NCI-H748 (cell line): ENCODE data around the gene NOTUM.

Experiments used
- DNase-seq: peaks from one replicate; lab custom pipeline; 2025; ENCODE audit not compliant: unreplicated experiment; lab: John Stamatoyannopoulos, UW

NOTUM gene

GRCh38 chr17:81961087-81961511 is at the start of gene NOTUM:
Gene NOTUM (minus strand): TSS chr17:81961187. CDS start chr17:81960909, 278 bp downstream.
- DNase-seq = peak; percentile 58

GRCh38 chr17:82009413-82009812 is 48.4 kb upstream of the NOTUM start:
- no peak for DNase-seq

GRCh38 chr17:82008941-82009405 is 48.0 kb upstream of the NOTUM start:
- no peak for DNase-seq

- DNase-seq = no peak
Measured at GRCh38 chr17:82008258-82008940, 47.4 kb upstream of the NOTUM start.

- DNase-seq = no peak
Measured at GRCh38 chr17:82007495-82008257, 46.7 kb upstream of the NOTUM start.

GRCh38 chr17:82007228-82007494 is 46.2 kb upstream of the NOTUM start:
- no peak for DNase-seq

- no peak for DNase-seq
Measured at GRCh38 chr17:82006468-82007227, 45.7 kb upstream of the NOTUM start.

- no peak for DNase-seq
Measured at GRCh38 chr17:82005701-82006348, 44.8 kb upstream of the NOTUM start.

GRCh38 chr17:82004517-82005455 is 43.8 kb upstream of the NOTUM start:
- no peak for DNase-seq

GRCh38 chr17:82003411-82004381 is 42.7 kb upstream of the NOTUM start:
- DNase-seq = no peak

- no peak for DNase-seq
Measured at GRCh38 chr17:82001571-82002056, 40.6 kb upstream of the NOTUM start.

GRCh38 chr17:82000803-82001570 is 40.0 kb upstream of the NOTUM start:
- DNase-seq = no peak

- no peak for DNase-seq
Measured at GRCh38 chr17:81999976-82000802, 39.2 kb upstream of the NOTUM start.

GRCh38 chr17:81999587-81999975 is 38.6 kb upstream of the NOTUM start:
- no peak for DNase-seq

GRCh38 chr17:81998691-81999438 is 37.9 kb upstream of the NOTUM start:
- DNase-seq = no peak

GRCh38 chr17:81998212-81998611 is 37.2 kb upstream of the NOTUM start:
- no peak for DNase-seq
